ENCODE measurements around the gene PRLHR.

PRLHR gene

GRCh38 chr10:118565301-118566075 lies 30.0 kb downstream of the PRLHR start:
- Histone ChIP-seq H3K4me1 (ENCODE audit: control insufficient read depth, low read length) (no peaks in the 10 kb centered on the region), H3F3A (ENCODE audit: control insufficient read depth, insufficient read depth) (no peaks in the 10 kb centered on the region), H3K27ac (ENCODE audit: low read depth, low read length) (no peak overlapping the region), H3K9me2 (replicated peaks; ENCODE audit: control insufficient read depth, low read length) (no peaks in the 10 kb centered on the region), H3K9me3 (ENCODE audit: control insufficient read depth, insufficient read depth, low read length) (no peaks in the 10 kb centered on the region), H3K27me3 (ENCODE audit: control insufficient read depth, low read length) (peaks cover 4% of the 10 kb centered on the region; the same call in 1 of the 2 replicates), H3K79me2 (ENCODE audit: control insufficient read depth, low read length) (no peaks in the 10 kb centered on the region), H3K36me3 (ENCODE audit: control insufficient read depth, low read length) (no peaks in the 10 kb centered on the region), H3K4me2 (ENCODE audit: low read length) (no peak overlapping the region), H3K4me3 (ENCODE audit: low read length) (no peak overlapping the region), H4K20me1 (ENCODE audit: control insufficient read depth, insufficient read depth, low read depth, low read length) (no peaks in the 10 kb centered on the region)
- no peak for TF ChIP-seq EZH2phosphoT487 (IDR thresholded peaks at IDR 0.05; ENCODE audit: borderline replicate concordance, low read length)
- no peak for TF ChIP-seq CTCF (IDR thresholded peaks at IDR 0.05; ENCODE audit: low read depth, low read length, poor library complexity, severe bottlenecking)

GRCh38 chr10:118564652-118565051 lies 30.8 kb downstream of the PRLHR start:
- Histone ChIP-seq H3K4me2 (ENCODE audit: low read length) (no peak overlapping the region), H3K36me3 (ENCODE audit: control insufficient read depth, low read length) (no peaks in the 10 kb centered on the region), H3K27me3 (ENCODE audit: control insufficient read depth, low read length) (peaks cover 4% of the 10 kb centered on the region; the same call in 1 of the 2 replicates), H4K20me1 (ENCODE audit: control insufficient read depth, insufficient read depth, low read depth, low read length) (no peaks in the 10 kb centered on the region), H3K79me2 (ENCODE audit: control insufficient read depth, low read length) (no peaks in the 10 kb centered on the region), H3K4me1 (ENCODE audit: control insufficient read depth, low read length) (no peaks in the 10 kb centered on the region), H3K27ac (ENCODE audit: low read depth, low read length) (no peak overlapping the region), H3F3A (ENCODE audit: control insufficient read depth, insufficient read depth) (no peaks in the 10 kb centered on the region), H3K4me3 (ENCODE audit: low read length) (no peak overlapping the region), H3K9me2 (replicated peaks; ENCODE audit: control insufficient read depth, low read length) (no peaks in the 10 kb centered on the region), H3K9me3 (ENCODE audit: control insufficient read depth, insufficient read depth, low read length) (no peaks in the 10 kb centered on the region)
- TF ChIP-seq EZH2phosphoT487 (IDR thresholded peaks at IDR 0.05; ENCODE audit: borderline replicate concordance, low read length) (no peak), CTCF (IDR thresholded peaks at IDR 0.05; ENCODE audit: low read depth, low read length, poor library complexity, severe bottlenecking) (no peak)

GRCh38 chr10:118564114-118564513 lies 31.3 kb downstream of the PRLHR start:
- H3K9me2 ChIP-seq (replicated peaks; ENCODE audit: control insufficient read depth, low read length) = no peaks in the 10 kb centered on the region
- no peak for TF ChIP-seq EZH2phosphoT487 (IDR thresholded peaks at IDR 0.05; ENCODE audit: borderline replicate concordance, low read length)
- TF ChIP-seq CTCF (IDR thresholded peaks at IDR 0.05; ENCODE audit: low read depth, low read length, poor library complexity, severe bottlenecking) = no peak
- H3K4me2 ChIP-seq (ENCODE audit: low read length) = no peak overlapping the region
- no peaks in the 10 kb centered on the region for H4K20me1 ChIP-seq (ENCODE audit: control insufficient read depth, insufficient read depth, low read depth, low read length)
- H3K4me1 ChIP-seq (ENCODE audit: control insufficient read depth, low read length) = no peaks in the 10 kb centered on the region
- no peaks in the 10 kb centered on the region for H3K79me2 ChIP-seq (ENCODE audit: control insufficient read depth, low read length)
- H3K4me3 ChIP-seq (ENCODE audit: low read length) = no peak overlapping the region
- H3K27ac ChIP-seq (ENCODE audit: low read depth, low read length) = no peak overlapping the region
- H3F3A ChIP-seq (ENCODE audit: control insufficient read depth, insufficient read depth) = no peaks in the 10 kb centered on the region
- peaks cover 4% of the 10 kb centered on the region; the same call in 1 of the 2 replicates for H3K27me3 ChIP-seq (ENCODE audit: control insufficient read depth, low read length)
- no peaks in the 10 kb centered on the region for H3K9me3 ChIP-seq (ENCODE audit: control insufficient read depth, insufficient read depth, low read length)
- H3K36me3 ChIP-seq (ENCODE audit: control insufficient read depth, low read length) = no peaks in the 10 kb centered on the region

Data from DOHH2 (cell line).